ENCODE results near the gene ELN.

- TF ChIP-seq CTCF (IDR thresholded peaks at IDR 0.05; ENCODE audit: low read depth, low read length) (no peak), POLR2A (IDR thresholded peaks at IDR 0.05; ENCODE audit: extremely low read depth, insufficient read length) (no peak)
These were observed 65.0 kb downstream of the ELN start for GRCh38 chr7:74092964-74093471.
